Panc1 (cell line): ENCODE results near the gene PPARG. TPM values are rescaled to one million over a fixed set of nuclear protein-coding genes. Genes with fewer than 3 reads are reported as not detected.

ENCODE experiments used
- ATAC-seq: fragments of 200-7000 bp; cut with Tn5 transposase; 2 replicates; pipeline ENCODE4 v1.9.1; 2020; ENCODE audit warnings: mild to moderate bottlenecking, moderate library complexity
- BruUV-seq: library from RNA; stranded (reverse); fragments of 400-500 nt; replicated peaks from 2 replicates; lab custom pipeline; 2021; lab: Mats Ljungman, UMichigan
- CTCF ChIA-PET: fragments of 300-600 bp; sonication (Branson Sonifier 250); formaldehyde crosslinking; loops from one replicate; lab custom pipeline; 2022; ENCODE audit warnings: antibody characterized with exemption; lab: Charles Lee
- POLR2A ChIA-PET: fragments of 300-600 bp; sonication (Branson Sonifier 250); formaldehyde crosslinking; loops from one replicate; lab custom pipeline; 2022; ENCODE audit warnings: antibody characterized with exemption; lab: Charles Lee
- DNase-seq: peaks from one replicate; pipeline ENCODE4 v3.0.0-alpha.2; 2010; ENCODE audit warnings: low read depth, low spot score
- H3K27ac ChIP-seq: 2 replicates; pipeline ENCODE4 v1.5.1; 2011; ENCODE audit warnings: mild to moderate bottlenecking, low read length, inconsistent platforms
- H3K27me3 ChIP-seq: fragments of 200-500 bp; sonication (Bioruptor generic); 2 replicates; pipeline ENCODE4 v1.6.0; 2014; ENCODE audit warnings: low read length, inconsistent platforms; ENCODE audit not compliant: control insufficient read depth, insufficient read depth
- H3K36me3 ChIP-seq: fragments of 200-500 bp; sonication (Bioruptor generic); 2 replicates; pipeline ENCODE4 v1.5.1; 2014; ENCODE audit warnings: inconsistent platforms, mild to moderate bottlenecking, low read length, moderate library complexity; ENCODE audit not compliant: control insufficient read depth, insufficient read depth
- H3K4me1 ChIP-seq: 2 replicates; pipeline ENCODE4 v1.5.1; 2011; ENCODE audit warnings: inconsistent platforms, mild to moderate bottlenecking, low read length, moderate library complexity; ENCODE audit not compliant: control insufficient read depth, insufficient read depth
- H3K4me3 ChIP-seq, 2 experiments: 2 replicates each; pipeline ENCODE4 v1.5.1; 2011 to 2012; ENCODE audit warnings: low read depth in 2 of 2, low read length in 2 of 2, mild to moderate bottlenecking in 2 of 2, inconsistent platforms in 1 of 2, moderate library complexity in 1 of 2
- H3K9me3 ChIP-seq: fragments of 200-500 bp; sonication (Bioruptor generic); 2 replicates; pipeline ENCODE4 v1.5.1; 2014; ENCODE audit warnings: low read depth, mild to moderate bottlenecking, inconsistent platforms, low read length, moderate library complexity; ENCODE audit not compliant: control insufficient read depth, insufficient read depth
- POLR2AphosphoS5 ChIP-seq: IDR thresholded peaks from 2 replicates; pipeline ENCODE4 v1.6.1; 2012; ENCODE audit warnings: mild to moderate bottlenecking, low read depth, low read length, moderate library complexity
- SIN3A ChIP-seq: IDR thresholded peaks from 2 replicates; pipeline ENCODE4 v1.6.1; 2012; ENCODE audit warnings: low read depth, mild to moderate bottlenecking, low read length, moderate library complexity, borderline replicate concordance; ENCODE audit not compliant: insufficient read depth
- TCF7L2 ChIP-seq: IDR thresholded peaks from 2 replicates; pipeline ENCODE4 v1.6.1; 2011; ENCODE audit warnings: mild to moderate bottlenecking, low read depth, low read length, inconsistent platforms
- in situ Hi-C: cut with HindIII; loops from 2 replicates; pipeline ENCODE4 v1.10.0; 2016; ENCODE audit warnings: low sequenced_read_pairs, low pct_unique_long_range_greater_than_20kb
- intact Hi-C: fragments of 100-400 bp; cut with micrococcal nuclease; formaldehyde crosslinking; loops from one replicate; pipeline ENCODE4 v1.10.0; 2022; ENCODE audit not compliant: unreplicated experiment
- total RNA-seq: library from RNA; stranded (reverse); gene quantifications from one replicate; pipeline ENCODE4 v1.2.1, GENCODE V29; 2021; ENCODE audit not compliant: unreplicated experiment
- TF ChIP-seq, protein P1 (sequence below), 2 experiments: IDR thresholded peaks; 2 replicates each; pipeline ENCODE4 v1.6.1; 2011 to 2012; ENCODE audit warnings: low read depth in 2 of 2, control low read depth in 1 of 2, low read length in 1 of 2, mild to moderate bottlenecking in 1 of 2, moderate library complexity in 1 of 2; ENCODE audit not compliant: insufficient read depth in 1 of 2
- TF ChIP-seq, protein P2 (sequence below): fragments of 450-650 bp; IDR thresholded peaks from 2 replicates; pipeline ENCODE4 v1.5.1; 2017; ENCODE audit warnings: mild to moderate bottlenecking

The PPARG gene
- total RNA-seq, 1 experiment from 2014 or later: 88.1 TPM

DNA sequence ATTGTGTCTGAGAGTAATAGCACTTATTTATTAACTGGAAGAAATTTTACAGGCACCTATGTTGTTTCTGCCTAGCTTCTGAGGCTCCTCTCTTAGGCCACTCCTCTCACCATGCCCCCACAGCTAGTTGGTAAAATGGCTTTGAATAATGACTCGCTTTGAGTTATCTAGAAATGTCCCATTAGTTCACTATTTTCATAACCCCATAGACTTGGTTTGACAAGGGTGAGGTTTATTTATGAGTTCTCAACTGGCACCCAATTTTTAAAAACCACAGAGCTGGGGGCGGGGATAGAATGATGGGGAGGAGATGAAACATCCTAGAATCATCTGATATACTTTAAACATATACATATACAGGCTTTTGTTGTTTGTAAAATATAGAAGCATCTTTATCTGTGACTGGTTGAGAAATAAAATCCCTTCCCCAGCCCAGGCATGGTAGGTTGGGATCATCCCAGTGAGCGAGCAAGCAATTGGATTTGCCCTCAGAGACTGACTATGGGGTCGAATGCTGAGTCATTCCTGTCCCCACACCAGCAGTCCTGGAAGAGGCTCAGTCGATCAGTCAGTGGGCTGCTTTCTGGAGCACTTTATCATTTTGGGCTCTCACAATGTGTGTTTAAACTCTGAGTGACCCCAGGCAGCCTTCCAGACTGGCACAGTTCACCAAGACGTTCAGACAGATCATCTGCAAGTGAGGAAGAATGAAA is 135.2 kb downstream of the PPARG start:
- intact Hi-C loops: no loop called here
- Histone ChIP-seq H3K36me3 (peaks cover 2% of the 10 kb centered on the region; the same call in 1 of the 2 replicates), H3K4me1 (peaks cover 42% of the 10 kb centered on the region), H3K27me3 (no peaks in the 10 kb centered on the region), H3K4me3 (no peak overlapping the region), H3K27ac (peak overlapping the region; percentile 85), H3K9me3 (no peaks in the 10 kb centered on the region)
- CTCF ChIA-PET: no interaction called here
- BruUV-seq: no TSS peak
- in situ Hi-C loops: no loop called here
- TF ChIP-seq POLR2AphosphoS5 (no peak), TCF7L2 (no peak), SIN3A (no peak)
- TF ChIP-seq, protein P1, sequence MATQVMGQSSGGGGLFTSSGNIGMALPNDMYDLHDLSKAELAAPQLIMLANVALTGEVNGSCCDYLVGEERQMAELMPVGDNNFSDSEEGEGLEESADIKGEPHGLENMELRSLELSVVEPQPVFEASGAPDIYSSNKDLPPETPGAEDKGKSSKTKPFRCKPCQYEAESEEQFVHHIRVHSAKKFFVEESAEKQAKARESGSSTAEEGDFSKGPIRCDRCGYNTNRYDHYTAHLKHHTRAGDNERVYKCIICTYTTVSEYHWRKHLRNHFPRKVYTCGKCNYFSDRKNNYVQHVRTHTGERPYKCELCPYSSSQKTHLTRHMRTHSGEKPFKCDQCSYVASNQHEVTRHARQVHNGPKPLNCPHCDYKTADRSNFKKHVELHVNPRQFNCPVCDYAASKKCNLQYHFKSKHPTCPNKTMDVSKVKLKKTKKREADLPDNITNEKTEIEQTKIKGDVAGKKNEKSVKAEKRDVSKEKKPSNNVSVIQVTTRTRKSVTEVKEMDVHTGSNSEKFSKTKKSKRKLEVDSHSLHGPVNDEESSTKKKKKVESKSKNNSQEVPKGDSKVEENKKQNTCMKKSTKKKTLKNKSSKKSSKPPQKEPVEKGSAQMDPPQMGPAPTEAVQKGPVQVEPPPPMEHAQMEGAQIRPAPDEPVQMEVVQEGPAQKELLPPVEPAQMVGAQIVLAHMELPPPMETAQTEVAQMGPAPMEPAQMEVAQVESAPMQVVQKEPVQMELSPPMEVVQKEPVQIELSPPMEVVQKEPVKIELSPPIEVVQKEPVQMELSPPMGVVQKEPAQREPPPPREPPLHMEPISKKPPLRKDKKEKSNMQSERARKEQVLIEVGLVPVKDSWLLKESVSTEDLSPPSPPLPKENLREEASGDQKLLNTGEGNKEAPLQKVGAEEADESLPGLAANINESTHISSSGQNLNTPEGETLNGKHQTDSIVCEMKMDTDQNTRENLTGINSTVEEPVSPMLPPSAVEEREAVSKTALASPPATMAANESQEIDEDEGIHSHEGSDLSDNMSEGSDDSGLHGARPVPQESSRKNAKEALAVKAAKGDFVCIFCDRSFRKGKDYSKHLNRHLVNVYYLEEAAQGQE (IDR thresholded peaks at IDR 0.05; ENCODE audit: insufficient read depth in 1 of 2, low read depth in 2 of 2, low read length in 1 of 2): no peak
- TF ChIP-seq, protein P2, sequence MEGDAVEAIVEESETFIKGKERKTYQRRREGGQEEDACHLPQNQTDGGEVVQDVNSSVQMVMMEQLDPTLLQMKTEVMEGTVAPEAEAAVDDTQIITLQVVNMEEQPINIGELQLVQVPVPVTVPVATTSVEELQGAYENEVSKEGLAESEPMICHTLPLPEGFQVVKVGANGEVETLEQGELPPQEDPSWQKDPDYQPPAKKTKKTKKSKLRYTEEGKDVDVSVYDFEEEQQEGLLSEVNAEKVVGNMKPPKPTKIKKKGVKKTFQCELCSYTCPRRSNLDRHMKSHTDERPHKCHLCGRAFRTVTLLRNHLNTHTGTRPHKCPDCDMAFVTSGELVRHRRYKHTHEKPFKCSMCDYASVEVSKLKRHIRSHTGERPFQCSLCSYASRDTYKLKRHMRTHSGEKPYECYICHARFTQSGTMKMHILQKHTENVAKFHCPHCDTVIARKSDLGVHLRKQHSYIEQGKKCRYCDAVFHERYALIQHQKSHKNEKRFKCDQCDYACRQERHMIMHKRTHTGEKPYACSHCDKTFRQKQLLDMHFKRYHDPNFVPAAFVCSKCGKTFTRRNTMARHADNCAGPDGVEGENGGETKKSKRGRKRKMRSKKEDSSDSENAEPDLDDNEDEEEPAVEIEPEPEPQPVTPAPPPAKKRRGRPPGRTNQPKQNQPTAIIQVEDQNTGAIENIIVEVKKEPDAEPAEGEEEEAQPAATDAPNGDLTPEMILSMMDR: no peak
- POLR2A ChIA-PET: no interaction called here
- peak; percentile 36 for ATAC-seq
- DNase-seq: no peak

DNA sequence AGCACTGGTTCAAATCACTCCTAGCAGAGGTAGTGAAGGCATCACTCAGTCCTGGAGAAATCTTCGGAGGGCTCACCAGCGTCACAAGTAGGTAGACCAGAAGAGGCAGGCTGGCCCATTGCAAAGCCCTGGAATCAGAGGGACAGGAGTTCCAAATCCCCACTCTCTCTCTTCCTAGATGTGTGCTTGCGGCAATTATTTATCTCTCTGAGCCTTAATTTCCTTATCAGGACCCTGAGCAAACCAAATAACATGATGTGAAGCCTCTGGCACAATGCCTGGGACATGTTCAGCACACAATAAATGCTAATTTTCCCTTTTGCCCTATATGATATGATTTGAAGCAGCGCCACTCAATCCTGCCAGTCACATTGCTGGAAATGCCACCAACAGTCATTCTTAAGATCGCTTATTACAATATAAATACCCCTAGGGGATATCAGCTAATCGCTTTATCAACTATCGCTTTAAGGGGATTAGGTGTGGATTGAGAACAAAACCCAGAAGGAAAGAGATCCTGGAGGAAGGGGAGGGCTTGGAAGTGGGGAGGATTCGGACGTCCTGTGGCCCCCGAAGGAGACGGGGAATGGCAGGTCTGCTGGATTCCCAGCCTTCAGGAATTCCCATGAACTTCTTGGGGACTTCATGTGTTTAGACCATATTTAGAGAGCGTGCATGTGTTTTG is 135.9 kb downstream of the PPARG start:
- Histone ChIP-seq H3K36me3 (peaks cover 2% of the 10 kb centered on the region; the same call in 1 of the 2 replicates), H3K4me3 (no peak overlapping the region), H3K27me3 (no peaks in the 10 kb centered on the region), H3K4me1 (peaks cover 42% of the 10 kb centered on the region), H3K27ac (peak overlapping the region; percentile 85), H3K9me3 (no peaks in the 10 kb centered on the region)
- intact Hi-C loops: no loop called here
- no peak for DNase-seq
- ChIA-PET POLR2A (no interaction called here), CTCF (no interaction called here)
- TF ChIP-seq, protein P1 (IDR thresholded peaks at IDR 0.05; ENCODE audit: insufficient read depth in 1 of 2, low read depth in 2 of 2, low read length in 1 of 2): no peak
- TF ChIP-seq, protein P2: no peak
- TF ChIP-seq TCF7L2: no peak
- no peak for ATAC-seq
- BruUV-seq: no TSS peak
- in situ Hi-C loops: no loop called here
